ENCODE measurements around the gene PHETA1. TPM values are rescaled to one million over a fixed set of nuclear protein-coding genes. Genes with fewer than 3 reads are reported as not detected.

The PHETA1 gene
- total and polyA plus RNA-seq, 2 experiments from 2014 or later = 5.3 to 12.9 TPM

DNA sequence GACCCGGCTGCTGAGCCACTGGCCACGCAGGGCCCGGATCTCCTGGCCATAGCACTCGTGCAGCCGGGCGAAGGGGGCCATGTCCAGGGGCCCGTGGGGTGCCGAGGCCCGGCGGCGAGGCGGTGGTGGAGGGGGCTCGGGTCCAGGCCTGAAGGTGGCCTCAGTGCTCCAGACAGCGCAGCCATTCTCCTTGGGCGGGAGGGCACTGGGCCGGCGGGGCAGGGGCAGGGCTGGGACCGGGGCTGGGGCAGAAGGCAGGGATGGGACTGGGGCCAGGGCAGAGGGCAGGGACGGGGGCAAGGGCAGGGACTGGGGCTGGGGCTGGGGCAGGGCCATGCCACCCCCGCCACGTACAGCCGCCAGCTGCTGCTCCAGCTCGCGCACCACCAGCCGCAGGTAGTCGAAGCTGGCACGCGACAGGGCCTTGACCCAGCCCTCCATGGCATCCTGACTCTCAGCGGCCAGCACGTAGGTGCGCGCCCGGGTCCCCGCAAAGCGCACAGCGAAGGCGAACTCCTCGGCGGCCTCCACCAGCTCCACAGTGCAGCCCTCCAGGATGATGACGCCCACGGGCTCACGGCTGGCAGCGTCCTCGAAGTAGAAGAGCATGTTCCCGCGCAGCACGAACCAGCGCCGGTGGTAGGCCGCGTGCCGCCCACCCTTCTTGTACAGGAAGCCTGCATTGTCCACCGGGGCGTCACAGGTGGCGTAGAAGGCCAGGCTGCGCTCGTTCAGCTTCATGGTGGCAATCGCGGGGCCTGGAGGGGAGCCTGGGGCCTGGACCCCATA is 6.0 kb downstream of the PHETA1 start:
- Mint-ChIP-seq H3K9me3 (no peaks in the 10 kb centered on the region), H3K27ac (no peak overlapping the region), H3K36me3 (ENCODE audit: low read depth) (no peaks in the 10 kb centered on the region), H3K27me3 (ENCODE audit: insufficient read depth, low read depth, poor library complexity) (peaks cover 10% of the 10 kb centered on the region), H3K4me3 (no peak overlapping the region), H3K4me1 (peaks cover 7% of the 10 kb centered on the region)
- no peak overlapping the region for H3K4me2 ChIP-seq
- TF ChIP-seq REST (IDR thresholded peaks at IDR 0.05; ENCODE audit: unreplicated experiment) = no peak
- no peak for TF ChIP-seq CREB1 (CRISPR knock-in tag; IDR thresholded peaks at IDR 0.05; ENCODE audit: low read depth)
- TF ChIP-seq, protein P1, sequence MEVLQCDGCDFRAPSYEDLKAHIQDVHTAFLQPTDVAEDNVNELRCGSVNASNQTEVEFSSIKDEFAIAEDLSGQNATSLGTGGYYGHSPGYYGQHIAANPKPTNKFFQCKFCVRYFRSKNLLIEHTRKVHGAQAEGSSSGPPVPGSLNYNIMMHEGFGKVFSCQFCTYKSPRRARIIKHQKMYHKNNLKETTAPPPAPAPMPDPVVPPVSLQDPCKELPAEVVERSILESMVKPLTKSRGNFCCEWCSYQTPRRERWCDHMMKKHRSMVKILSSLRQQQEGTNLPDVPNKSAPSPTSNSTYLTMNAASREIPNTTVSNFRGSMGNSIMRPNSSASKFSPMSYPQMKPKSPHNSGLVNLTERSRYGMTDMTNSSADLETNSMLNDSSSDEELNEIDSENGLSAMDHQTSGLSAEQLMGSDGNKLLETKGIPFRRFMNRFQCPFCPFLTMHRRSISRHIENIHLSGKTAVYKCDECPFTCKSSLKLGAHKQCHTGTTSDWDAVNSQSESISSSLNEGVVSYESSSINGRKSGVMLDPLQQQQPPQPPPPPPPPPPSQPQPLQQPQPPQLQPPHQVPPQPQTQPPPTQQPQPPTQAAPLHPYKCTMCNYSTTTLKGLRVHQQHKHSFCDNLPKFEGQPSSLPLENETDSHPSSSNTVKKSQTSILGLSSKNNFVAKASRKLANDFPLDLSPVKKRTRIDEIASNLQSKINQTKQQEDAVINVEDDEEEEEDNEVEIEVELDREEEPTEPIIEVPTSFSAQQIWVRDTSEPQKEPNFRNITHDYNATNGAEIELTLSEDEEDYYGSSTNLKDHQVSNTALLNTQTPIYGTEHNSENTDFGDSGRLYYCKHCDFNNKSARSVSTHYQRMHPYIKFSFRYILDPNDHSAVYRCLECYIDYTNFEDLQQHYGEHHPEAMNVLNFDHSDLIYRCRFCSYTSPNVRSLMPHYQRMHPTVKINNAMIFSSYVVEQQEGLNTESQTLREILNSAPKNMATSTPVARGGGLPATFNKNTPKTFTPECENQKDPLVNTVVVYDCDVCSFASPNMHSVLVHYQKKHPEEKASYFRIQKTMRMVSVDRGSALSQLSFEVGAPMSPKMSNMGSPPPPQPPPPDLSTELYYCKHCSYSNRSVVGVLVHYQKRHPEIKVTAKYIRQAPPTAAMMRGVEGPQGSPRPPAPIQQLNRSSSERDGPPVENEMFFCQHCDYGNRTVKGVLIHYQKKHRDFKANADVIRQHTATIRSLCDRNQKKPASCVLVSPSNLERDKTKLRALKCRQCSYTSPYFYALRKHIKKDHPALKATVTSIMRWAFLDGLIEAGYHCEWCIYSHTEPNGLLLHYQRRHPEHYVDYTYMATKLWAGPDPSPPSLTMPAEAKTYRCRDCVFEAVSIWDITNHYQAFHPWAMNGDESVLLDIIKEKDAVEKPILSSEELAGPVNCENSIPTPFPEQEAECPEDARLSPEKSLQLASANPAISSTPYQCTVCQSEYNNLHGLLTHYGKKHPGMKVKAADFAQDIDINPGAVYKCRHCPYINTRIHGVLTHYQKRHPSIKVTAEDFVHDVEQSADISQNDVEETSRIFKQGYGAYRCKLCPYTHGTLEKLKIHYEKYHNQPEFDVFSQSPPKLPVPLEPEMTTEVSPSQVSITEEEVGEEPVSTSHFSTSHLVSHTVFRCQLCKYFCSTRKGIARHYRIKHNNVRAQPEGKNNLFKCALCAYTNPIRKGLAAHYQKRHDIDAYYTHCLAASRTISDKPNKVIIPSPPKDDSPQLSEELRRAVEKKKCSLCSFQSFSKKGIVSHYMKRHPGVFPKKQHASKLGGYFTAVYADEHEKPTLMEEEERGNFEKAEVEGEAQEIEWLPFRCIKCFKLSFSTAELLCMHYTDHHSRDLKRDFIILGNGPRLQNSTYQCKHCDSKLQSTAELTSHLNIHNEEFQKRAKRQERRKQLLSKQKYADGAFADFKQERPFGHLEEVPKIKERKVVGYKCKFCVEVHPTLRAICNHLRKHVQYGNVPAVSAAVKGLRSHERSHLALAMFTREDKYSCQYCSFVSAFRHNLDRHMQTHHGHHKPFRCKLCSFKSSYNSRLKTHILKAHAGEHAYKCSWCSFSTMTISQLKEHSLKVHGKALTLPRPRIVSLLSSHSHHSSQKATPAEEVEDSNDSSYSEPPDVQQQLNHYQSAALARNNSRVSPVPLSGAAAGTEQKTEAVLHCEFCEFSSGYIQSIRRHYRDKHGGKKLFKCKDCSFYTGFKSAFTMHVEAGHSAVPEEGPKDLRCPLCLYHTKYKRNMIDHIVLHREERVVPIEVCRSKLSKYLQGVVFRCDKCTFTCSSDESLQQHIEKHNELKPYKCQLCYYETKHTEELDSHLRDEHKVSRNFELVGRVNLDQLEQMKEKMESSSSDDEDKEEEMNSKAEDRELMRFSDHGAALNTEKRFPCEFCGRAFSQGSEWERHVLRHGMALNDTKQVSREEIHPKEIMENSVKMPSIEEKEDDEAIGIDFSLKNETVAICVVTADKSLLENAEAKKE (CRISPR knock-in tag; IDR thresholded peaks at IDR 0.05) = no peak
- no peak for TF ChIP-seq NANOG (IDR thresholded peaks at IDR 0.05; ENCODE audit: borderline replicate concordance)
- no peaks in the 10 kb centered on the region; the same call in 1 of the 2 replicates for H3K4me1 ChIP-seq (ENCODE audit: insufficient read depth)
- ATAC-seq (no peak), DNase-seq (ENCODE audit: low spot score) (no peak)
- H2AFZ ChIP-seq = no peak overlapping the region
- H4K20me1 ChIP-seq (replicated peaks; ENCODE audit: insufficient read depth) = 0 out of 2 replicates have a peak, but pooled peaks cover 1% of the 10 kb centered on the region
- no peaks in the 10 kb centered on the region for H3K36me3 ChIP-seq (ENCODE audit: insufficient read depth)
- H3K4me3 ChIP-seq = no peak overlapping the region
- no peaks in the 10 kb centered on the region for H3F3A ChIP-seq (replicated peaks; ENCODE audit: low read depth)
- H3K9me2 ChIP-seq (ENCODE audit: insufficient read depth) = no peaks in the 10 kb centered on the region
- peaks cover 2% of the 10 kb centered on the region; the same call in 1 of the 2 replicates for H3K27me3 ChIP-seq (ENCODE audit: insufficient read depth)
- no peak overlapping the region for H3K27ac ChIP-seq (ENCODE audit: low read depth)
- H3K79me2 ChIP-seq (replicated peaks; ENCODE audit: insufficient read depth) = no peaks in the 10 kb centered on the region

All from GM23338 (cell line).